NCI-H2171 treated with DMSO at 0.1 percent for 48 hours (cell line): ENCODE measurements around the gene SMIM1.
"Not testable (repeated sequence)": the region's sequence is repeated elsewhere in the genome, so short reads cannot be mapped to it uniquely, and the experiment has no call there.

ENCODE experiments used
- DNase-seq: peaks from one replicate; lab custom pipeline; 2025; lab: John Stamatoyannopoulos, UW

Gene SMIM1

GRCh38 chr1:3796215-3797061 is 23.9 kb downstream of the SMIM1 start, which contains the start of gene LRRC47:
TSS of gene LRRC47 (minus strand) at chr1:3796498. CDS start at chr1:3796476, 22 bp downstream.
- DNase-seq, result peak; percentile 92

- peak; percentile 92 for DNase-seq
Observed at GRCh38 chr1:3799976-3800685, 27.6 kb downstream of the SMIM1 start.

DNA sequence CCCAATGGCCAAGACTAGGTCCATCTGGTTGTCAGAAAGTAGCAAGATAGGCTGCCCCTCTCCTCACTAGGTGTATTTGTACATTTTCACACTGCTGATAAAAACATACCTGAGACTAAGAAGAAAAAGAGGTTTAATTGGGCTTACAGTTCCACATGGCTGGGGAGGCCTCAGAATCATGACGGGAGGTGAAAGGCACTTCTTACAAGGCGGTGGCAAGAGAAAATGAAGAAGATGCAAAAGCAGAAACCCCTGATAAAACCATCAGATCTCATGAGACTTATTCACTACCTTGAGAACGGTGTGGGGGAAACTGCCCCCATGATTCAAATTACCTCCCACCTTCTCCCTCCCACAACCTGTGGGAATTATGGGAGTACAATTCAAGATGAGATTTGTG is 28.2 kb downstream of the SMIM1 start:
- not testable (repeated sequence) for DNase-seq

DNA sequence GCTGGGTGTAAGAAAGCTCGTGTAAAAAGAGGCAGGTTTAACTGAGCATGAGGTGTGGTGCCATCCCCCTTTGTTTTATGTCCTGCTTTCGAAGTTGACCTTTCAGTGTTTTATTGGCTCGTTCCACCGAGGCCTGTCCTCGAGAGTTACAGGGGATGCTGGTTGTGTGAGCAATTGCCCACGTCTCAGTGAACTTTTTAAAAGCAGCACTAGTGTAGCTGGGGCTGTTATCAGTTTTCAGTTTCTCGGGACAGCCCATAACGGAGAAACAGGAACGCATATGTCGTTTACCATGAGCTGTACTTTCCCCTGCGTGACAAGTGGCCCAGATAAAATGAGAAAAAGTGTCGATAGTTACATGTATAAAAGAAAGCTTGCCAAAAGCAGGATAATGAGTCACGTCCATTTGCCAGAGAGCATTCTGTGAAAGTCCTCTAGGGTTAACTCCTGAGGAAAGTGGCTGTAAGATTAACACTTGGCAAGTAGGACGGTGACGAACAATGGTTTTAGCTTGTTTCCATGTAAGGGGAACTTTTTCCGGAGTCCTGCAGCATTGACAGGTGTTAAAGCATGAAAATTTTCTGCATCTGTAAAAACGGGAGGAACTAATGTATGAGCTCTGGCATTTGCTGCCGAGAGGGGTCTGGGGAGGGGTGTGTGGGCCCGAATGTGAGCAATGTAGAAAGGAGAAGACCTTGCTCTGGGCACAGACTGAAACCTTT is 31.5 kb downstream of the SMIM1 start:
- no peak for DNase-seq

DNA sequence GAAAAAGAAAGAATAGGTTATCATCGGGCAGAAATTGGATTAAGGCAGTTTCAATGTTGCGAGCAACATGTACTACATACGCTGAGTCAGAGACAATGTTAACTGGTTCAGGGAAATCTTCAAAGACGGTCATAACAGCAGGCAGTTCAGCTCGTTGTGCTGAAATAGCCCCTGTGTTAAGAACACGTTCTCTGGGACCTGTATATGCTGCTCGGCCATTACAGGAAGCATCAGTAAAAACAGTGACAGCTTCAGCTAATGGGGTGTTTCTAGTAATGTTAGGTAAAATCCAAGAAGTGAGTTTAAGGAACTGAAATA is 32.0 kb downstream of the SMIM1 start:
- DNase-seq, result not testable (repeated sequence)

DNA sequence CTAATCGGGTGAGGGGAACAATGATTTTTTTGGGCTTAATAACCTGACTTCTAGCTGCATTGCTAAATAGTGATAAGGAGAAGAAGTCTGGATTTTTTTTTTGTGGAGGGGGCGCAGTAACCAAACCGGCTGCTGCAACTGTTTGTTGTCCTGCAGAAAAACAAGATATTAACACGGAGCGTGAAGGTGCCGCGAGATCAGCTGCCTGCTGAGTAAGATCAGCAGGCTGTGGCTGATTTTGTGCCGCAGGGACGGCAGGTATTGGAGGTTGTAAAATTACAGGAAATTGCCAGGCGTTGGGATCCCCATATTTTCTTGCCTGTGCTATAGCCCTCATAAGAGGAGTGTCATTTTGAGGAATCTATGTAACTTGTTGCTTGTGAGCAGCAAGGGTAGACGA is 32.5 kb downstream of the SMIM1 start:
- no peak for DNase-seq

- DNase-seq, result no peak
Observed at GRCh38 chr1:3807769-3808168, 35.2 kb downstream of the SMIM1 start.

DNA sequence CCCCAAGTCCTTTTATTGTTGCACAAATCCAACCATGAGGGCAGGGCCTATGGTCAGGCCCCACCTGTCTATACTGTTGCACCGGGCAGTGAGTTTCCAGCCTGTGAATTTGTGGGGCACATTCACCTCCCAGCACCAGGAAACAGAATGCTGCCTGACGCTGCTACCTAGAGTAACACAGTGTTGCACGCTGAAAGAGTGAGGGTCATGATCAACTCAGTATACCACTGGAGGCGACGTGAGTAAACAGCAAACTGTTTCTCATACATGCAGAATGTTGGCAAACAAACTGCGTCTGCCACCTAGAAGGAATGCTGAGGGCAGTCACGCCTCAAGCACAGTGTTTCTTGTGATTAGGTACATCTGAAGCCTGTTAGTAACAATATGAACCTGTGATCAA is 37.1 kb downstream of the SMIM1 start:
- DNase-seq, result no peak

GRCh38 chr1:3810149-3810761 is 37.7 kb downstream of the SMIM1 start:
- DNase-seq, result not testable (repeated sequence)

- no peak for DNase-seq
Observed at GRCh38 chr1:3811595-3811911, 39.0 kb downstream of the SMIM1 start.

DNA sequence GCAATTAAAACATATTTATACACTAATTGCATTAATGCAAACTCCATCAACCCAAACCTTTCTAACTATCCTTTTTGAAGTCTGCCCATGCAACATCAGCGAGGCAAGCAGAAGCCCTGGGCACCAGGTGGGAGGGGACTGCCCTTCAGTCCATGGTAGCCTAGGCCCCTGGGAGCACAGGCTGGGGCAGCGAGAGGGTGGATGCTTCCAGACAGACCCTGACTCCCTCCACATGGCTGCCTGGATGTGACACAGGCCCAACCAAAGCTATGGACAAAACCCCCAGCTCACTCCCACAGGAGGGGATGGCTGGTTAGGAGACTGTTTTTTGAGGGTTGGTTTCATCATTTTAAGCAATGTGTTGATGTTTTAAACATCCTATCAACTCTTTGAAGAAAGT is 41.5 kb downstream of the SMIM1 start:
- no peak for DNase-seq

- no peak for DNase-seq
Observed at GRCh38 chr1:3814771-3815561, 42.4 kb downstream of the SMIM1 start.

DNA sequence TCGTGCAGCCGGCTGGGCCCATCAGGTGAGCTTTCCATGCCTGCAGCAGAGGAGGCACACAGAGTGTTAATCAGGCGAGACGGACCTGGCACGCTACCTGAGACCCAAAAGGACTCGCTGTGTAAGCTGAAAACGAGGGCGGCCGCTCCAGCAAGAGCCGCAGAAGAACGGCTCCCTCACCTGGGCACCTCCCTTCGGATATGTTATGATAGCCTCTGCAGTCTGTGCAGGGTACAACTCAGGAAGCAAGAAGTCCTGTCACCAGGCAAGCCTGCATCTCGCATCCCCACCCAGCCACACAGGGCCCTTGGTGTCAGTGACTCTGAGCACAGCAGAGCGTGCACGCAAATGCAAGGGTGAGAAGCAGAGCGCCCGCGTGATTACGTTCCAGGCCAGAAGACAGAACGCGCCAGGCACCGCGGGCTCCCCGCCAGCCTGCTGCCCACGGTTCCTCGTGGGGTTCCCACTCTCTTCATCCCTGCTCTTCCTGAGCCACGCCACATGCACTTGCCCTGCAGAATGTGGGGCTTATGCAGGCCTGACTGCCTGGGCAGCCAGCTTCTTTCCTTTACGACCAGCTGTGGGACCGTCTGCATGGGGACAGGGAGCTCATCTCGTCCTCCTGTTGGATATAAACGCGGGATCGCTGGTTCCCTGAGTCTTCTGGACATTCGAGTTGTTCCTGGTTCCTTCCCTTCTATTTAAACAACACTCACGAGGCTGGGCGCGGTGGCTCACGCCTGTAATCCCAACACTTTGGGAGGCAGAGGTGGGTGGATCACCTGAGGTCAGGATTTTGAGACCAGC is 44.0 kb downstream of the SMIM1 start:
- DNase-seq, result no peak

GRCh38 chr1:3817138-3817740 is 44.7 kb downstream of the SMIM1 start:
- no peak for DNase-seq

GRCh38 chr1:3817821-3818597 is 45.5 kb downstream of the SMIM1 start:
- DNase-seq, result no peak

GRCh38 chr1:3819771-3820200 is 47.2 kb downstream of the SMIM1 start:
- peak; percentile 70 for DNase-seq

DNA sequence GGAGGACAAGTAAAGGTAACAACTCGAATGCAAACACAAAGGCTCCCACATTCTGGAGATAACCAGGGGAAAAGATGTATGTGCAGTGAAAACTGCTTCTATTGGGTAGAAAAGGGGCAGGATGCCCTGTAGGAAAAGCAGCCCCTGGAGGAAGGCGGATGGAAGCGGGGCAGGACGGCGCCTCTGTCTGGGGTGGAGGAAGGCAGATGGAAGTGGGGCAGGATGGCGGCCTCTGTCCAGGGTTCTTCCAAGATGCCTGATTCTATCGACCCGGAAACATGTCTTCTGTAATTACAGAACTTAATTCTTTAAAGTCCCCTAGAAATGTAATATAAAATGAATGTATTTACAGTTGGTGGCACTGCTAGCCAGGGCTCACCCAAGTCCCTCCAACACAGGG is 47.8 kb downstream of the SMIM1 start:
- DNase-seq, result no peak

- DNase-seq, result peak; percentile 93
Observed at GRCh38 chr1:3821004-3821403, 48.5 kb downstream of the SMIM1 start.

DNA sequence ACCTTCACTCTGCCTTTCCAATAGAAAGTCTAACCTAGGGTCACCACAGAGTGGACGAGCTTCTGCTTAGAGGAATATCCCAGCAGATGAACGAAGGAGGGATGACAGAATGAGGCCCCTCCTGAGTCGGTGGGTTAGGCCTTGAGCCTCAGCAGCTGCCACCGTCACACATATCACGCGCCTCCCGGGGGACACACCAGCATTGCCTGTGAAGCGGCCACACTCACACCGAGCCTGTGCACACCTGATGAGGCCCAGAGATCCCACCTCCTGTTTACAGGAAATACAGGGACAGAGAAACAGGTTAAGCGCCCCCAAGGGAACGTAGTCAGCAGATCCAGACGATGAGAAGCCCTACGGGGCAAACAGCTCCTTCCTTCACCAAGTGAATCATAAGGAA is 48.9 kb downstream of the SMIM1 start:
- peak; percentile 84 for DNase-seq

DNA sequence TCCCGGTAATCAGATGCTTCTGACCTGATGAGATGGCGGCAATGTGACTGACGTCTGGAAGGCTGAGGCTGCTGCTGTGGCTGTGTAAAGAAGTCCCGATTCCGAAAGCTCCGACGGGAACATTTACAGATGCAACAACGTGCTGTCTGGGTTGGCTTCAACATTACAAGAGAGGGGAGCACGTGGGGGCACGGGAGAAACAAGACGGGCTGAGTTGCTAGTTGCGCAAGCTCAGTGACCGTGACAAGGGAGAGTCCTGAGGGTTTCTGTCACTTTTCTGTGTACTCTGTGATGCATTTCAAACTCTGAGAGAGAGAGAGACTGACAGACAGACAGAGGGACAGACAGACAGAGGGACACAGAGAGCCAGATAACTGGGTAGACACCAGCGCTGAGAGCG is 49.4 kb downstream of the SMIM1 start:
- no peak for DNase-seq
